Stimulated activated CD8-positive, alpha-beta memory T cell treated with anti-CD3 and anti-CD28 coated beads, Interleukin-12 subunit alpha, Interleukin-12 subunit beta, amount 100 ng/mL, for 24 hours (primary cell): ENCODE results near the gene ME1.
"Not testable (repeated sequence)": the region's sequence is repeated elsewhere in the genome, so short reads cannot be mapped to it uniquely, and the experiment has no call there.

Source experiments
- DNase-seq: peaks from one replicate; pipeline ENCODE4 v3.0.0-alpha.2; 2020; ENCODE audit errors: extremely low read depth

Gene ME1

DNA sequence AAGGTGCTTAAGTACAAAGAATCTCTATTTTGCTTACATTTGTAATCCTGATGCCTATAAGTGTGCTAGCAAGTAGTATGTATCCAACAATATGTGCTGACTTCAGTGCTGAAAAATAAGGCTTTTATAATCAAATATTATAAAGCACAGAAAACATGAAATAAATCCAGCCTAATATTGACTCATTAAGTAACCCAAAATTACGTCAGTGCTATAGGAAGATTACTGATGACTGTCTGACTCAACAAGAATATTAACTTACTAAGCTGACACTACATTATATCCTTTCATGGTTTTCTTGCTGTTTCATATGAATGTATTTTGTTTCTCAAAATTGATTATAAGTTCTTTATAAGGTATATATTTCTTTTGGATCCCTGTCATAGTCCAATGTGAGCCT lies 76.1 kb downstream of the ME1 start:
- DNase-seq, result no peak

DNA sequence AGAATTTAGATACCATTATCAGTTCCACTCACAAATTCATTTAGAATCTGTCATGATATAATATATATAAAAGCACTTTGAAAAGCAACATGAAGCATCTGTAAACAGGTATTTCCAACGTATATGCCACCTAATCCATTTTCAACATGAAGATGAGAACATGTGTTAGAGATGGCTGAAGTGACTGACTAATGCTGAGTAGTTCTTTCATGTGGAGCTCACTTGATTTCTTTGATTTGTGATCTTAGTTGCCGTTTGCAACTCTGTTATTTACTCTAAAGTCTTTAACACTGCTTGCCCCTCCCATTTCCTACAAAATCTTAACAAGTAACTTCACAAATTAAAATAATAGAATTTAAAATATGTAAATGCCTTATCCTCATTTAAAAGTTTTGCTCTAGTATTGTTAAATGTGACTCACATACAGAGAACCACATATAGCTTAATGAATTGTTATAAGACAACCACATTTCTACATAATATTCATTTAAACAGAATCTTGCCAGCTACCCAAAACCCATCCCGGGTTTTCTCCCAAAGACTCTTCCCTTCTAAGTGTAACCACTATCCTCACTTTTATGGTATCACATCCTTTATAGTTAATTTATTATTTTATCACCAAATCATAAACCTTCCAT lies 78.3 kb downstream of the ME1 start:
- no peak for DNase-seq

DNA sequence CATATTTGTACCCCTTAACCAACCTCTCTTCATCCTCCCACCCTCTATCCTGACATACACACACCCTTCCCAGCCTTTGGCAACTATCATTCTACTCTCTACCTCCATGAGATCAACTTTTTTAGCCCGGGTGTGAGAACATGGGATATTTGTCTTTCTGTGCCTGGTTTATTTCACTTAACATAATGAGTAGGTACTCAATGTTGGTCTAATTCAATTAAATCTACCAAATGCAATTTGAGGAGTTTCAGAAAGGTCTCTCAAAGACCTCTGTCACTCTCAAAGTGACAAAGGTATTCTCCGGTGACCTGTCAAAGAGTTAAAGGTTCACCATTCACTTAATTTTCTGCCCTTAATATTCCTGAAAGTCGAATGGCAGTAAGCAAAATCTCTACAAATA lies 87.7 kb downstream of the ME1 start:
- no peak for DNase-seq

DNA sequence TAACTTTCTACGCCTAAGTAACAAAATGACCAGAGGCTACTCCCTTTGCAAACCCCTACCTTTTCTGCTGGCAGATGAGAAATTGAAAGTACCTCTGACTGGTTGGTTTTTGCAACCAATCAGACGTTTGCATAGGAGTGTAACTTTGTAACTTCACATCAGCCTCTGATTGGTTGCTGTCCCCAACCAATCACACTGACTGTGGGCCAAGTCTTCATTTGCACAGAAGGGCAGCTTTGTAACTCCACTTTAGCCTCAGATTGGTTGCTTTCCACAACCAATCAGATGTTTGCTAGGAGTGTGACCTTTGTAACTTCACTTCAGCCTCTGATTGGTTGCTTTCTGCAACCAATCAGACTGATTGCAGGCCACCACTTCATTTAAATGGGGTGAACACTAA lies 89.1 kb downstream of the ME1 start:
- no peak for DNase-seq

DNA sequence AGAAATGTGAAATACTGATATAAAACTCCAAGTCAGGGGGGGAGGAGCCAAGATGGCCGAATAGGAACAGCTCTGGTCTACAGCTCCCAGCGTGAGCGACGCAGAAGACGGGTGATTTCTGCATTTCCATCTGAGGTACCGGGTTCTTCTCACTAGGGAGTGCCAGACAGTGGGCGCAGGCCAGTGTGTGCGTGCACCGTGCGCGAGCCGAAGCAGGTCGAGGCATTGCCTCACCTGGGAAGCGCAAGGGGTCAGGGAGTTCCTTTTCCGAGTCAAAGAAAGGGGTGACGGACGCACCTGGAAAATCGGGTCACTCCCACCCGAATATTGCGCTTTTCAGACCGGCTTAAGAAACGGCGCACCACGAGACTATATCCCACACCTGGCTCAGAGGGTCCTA lies 96.9 kb downstream of the ME1 start:
- not testable (repeated sequence) for DNase-seq

DNA sequence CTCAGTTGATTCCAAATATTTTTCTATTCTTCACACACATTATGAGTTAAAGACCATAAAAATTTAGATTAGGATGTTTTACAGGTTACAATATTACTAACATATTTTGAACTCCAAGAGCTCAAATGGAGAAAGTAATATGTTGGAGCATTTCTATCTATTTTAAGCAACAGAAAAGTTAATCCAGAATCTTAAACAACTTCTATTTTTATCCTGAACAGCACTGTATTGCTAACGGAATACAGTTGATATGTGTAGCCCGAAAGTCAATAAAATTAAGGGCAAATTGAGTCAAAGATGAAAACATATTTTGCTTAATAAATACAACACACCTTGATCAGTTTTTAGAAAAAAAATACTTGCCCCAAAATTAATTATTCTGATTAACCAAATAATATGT lies 97.4 kb downstream of the ME1 start:
- DNase-seq, result no peak

DNA sequence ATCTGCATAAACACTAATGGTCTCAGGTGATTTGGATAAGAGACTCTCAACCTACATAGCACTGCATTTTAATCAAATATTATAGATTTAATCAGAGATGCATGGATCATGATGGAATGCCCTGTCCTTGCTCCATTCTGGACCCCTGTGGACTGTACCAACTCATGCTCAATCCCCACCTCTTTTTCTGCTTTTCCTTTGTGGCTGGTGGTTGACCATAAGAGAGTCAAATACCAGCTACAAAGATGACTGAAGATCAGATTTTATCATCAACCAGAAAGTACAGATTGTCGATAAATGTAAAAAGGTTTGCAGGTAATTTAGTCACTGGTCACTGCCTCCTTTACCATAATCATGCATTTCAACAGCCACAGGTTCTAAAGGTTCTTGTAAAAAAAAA lies 116.2 kb downstream of the ME1 start:
- no peak for DNase-seq

DNA sequence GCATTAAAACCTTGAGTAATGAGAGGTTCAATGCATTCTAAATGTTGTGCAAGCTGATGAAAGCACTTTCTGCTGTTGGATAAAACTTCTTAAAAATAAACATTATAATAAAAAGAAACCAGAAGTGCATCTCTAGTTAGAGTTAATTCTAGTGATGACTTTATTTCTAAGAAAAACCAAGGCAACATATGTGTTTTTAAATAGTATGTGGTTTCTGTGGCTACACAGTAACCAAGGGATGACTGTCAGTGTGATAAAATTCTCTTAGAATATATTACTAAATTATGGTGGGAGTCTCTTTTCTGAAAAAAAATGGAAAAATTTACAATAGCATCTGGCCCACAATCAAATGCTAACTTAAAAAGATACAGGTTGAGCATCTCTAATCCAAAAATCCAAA lies 117.0 kb downstream of the ME1 start:
- no peak for DNase-seq

DNA sequence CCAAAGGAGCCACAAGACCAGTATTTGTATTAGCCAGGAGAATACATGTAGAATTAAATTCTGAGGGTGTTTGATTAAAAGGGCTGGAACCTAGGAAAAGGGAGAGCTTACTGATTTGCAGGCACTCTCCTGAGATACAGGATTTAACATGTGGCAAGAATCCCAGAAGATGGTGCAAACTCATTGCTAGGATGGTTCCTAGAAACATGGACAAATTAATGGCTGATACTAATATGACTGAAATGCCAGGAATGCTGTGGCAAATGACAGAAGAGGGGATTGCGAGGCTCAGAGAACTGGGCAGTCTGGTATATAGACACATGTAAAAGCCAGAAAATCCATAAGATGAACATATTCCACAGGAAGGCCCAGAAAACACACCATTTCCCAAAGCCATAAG lies 119.6 kb downstream of the ME1 start:
- DNase-seq, result no peak

DNA sequence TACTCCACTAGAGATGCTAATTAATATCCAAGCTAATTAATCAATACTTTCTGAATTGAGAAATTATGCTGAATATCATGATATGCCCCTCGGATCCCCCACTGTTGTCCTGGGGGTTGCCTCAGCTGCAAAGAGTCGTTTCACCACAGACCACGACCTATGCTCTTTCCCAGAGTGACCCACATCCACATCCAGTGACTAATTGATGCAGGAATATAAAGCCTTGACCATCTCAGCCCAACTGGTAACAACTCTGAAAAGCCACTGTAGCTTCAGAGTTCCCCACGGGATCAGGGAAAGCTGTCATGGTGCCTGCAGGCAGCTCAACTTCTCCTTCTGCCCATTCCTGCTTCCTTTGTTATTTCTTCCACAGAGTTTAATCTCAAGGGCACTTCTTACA lies 120.8 kb downstream of the ME1 start:
- DNase-seq, result no peak

DNA sequence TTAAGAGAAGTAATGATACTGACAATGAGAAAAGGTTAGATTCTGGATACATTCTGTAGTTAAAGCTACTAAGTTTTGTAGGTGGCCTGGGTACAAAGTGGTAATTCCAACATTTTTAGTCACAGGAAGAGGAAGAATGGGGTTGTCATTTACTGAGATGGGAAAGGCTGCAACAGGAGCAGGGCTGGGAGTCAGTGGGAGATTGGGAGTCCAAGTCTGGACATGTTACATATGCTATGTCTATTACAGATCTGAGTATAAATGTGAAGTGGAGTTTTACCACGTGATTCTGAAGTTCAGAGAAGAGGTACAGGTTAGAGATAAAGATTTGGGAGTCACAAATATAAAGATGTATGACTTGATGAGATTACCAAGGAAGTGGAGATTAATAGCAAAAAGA lies 121.5 kb downstream of the ME1 start:
- DNase-seq, result no peak

DNA sequence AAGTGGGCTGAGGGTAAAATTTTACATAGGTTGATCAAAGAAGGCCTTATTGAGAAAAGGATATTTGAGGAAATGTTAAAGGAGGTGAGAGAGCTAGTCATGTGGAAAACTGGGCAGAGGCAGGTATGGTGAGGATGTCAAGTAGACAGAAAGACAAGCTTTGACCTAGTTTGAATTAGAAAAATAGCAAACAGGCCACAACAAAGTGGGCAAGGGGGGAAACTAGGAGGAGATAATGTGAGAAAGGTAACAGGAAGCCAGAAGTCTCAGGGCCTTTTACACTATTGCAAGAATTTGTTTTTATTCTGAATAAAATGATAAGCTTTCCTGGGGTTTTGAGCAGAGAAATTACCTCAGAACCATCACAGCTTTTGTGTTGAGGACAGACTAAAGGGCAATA lies 122.0 kb downstream of the ME1 start:
- DNase-seq, result no peak

DNA sequence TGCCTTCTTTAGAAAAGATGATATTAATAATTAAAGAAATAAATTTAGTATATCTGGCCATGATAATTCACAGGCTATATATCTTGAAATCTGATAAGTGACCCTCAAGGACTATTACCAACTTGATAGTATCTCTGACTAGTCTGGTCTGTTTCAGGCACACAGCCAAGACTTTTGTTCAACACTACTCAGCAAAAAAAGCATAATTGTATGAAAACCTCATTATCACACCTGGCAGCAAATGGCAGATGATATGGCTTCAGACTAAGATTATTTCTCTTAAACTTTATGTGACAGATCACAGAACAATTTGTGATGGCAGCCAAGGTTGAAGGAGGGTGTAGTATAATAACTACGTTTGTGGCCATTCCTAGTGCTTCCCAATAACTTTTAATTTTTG lies 123.0 kb downstream of the ME1 start:
- DNase-seq, result no peak

DNA sequence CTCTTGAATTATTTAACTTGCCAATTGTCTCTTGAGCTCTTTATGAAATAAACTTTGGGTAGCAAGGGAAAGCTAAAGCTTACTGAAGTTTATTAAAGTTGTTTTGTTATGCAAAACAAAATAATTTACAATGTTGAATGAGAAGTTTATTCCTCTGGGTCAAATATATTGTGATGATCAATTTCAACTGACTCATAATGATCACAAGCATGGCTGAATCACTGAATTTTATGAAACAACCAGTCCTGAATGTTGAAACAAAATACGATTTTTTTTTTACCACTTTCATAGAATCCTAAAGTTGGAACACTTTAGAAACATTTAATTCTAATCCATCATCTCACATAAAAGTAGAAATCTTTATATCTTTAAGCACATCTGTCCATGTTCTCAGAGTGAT lies 127.4 kb downstream of the ME1 start:
- no peak for DNase-seq

DNA sequence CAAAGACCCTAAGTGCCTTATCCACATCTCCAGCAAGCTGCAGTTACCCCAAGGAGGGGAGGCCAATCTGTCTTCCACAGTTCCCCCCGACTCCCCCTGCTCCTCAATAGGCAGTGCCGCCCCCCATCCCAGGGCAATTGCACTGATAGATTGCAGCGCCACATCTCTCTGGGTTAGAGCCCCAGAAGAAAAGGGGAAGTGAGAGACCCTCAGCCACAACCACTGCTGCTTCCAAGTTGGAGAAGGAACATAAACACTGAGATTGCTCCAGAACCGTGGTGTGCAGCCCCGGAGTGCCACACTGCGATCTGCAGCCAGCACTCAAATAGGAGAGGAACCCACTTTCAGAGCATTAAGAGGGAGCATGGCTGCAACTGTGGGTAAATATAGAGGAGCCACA lies 136.2 kb downstream of the ME1 start:
- no peak for DNase-seq

DNA sequence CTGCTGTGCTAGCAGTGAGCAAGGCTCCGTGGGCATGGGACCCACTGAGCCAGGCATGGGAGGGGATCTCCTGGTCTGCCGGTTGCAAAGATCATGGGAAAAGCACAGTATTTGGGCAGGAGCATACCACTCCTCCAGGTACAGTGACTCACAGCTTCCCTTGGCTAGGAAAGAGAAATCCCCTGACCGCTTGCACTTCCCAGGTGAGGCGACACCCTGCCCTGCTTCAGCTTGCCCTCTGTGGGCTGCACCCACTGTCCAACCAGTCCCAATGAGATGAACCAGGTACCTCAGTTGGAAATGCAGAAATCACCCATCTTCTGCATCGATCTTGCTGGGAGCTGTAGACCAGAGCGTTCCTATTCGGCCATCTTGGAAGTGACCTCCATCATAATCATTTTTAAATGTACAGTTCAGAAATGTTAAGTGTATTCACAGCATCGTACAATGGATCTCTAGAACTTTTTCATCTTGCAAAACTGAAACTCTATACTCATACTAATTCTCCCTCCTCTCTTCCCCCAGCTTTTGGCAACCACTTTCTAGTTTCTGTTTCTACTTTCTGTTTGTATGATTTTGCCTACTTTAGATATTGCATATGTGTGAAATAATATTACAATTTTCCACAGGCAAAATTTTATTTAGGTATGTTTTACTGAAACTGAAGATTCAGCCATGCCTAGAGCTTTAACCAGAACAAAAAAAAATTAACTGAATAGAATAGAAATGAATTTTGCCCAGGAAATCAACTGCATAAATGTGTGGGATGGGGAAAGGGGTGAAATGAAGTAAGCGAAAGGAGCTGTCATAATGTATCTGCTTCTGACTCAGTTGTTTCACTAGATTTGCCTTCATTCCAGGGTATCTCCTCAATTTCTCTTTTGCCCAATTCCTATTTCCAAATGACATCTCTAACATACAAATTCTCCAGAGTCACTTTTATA lies 137.7 kb downstream of the ME1 start:
- no peak for DNase-seq

DNA sequence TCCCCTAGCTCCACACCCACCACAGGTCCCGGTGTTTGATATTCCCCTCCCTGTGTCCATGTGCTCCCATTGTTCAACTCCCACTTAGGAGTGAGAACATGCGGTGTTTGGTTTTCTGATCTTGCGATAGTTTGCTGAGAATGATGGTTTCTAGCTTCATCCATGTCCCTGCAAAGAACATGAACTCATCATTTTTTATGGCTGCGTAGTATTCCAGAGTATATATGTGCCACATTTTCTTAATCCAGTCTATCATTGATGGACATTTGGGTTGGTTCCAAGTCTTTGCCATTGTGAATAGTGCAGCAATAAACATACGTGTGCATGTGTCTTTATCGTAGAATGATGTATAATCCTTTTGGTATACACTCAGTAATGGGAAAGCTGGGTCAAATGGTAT lies 143.6 kb downstream of the ME1 start:
- not testable (repeated sequence) for DNase-seq

DNA sequence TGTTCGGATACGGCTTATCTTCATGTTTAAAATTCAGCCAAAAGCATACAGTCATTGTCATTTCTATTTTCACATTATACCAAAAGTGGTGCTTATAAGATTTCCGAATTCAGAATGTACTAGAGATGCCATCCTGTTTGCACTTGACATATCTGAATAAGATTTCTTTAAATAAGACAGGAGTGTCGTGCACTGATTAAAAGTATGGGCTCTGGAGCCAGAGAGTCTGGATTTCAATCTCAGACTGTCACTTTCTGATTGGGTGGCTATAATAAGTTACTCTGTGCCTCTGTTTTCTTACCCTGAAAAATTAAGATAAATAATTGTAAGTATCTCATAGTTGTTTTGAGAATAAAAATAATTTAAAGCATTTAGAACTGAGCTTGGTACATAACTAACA lies 144.9 kb downstream of the ME1 start:
- no peak for DNase-seq

DNA sequence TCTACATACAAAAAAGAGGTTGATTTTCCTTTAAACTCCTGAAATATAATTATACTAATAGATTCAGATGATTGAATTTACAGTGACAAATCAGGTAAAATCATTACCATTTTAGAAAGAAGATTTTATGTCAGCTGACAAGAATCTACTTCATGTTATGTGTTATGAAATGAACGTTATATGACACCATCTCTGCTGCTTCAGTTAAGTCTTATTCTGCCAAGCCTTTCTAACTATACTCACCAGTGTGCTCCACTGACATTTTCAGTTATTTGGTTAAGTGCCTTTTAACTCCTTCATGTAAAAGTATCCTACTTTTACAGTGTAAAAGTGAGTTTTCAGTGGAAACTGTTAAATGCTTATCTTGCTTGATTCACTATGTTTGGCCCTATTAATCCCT lies 157.3 kb downstream of the ME1 start:
- DNase-seq, result no peak

DNA sequence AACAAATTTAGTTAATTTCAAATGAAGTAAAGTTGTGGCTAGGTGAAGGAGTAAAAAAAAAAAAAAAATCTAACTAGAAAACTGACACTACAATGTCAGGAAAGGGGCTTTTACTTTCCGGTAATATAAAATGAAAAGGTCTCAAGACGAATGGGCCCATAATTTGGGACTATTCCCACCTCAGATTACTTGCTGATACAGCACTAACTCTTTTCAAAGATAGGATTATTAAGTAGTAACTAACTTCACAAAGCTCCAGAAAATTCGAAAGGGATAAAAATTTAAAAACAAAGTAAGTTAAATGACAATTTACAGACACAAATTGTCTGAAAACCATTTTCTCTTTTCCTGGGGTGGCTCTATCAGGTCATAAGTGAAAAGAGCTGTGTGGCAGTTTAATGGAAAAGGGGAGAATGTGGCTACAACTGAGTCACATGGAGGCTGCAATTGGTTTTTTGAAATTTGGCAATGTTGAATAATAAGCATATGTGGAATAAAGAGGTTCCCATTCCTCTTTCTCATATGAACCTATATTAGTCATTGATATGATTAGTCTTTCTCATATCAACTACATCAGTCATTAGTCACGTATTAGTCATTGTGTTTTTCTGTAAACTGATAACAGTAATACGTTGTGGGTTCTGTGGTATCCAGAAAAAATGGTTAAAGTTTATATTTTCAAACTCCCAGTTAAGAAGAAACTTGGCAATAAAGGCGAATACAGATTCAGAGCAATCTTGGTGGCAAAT lies 159.7 kb downstream of the ME1 start:
- no peak for DNase-seq

DNA sequence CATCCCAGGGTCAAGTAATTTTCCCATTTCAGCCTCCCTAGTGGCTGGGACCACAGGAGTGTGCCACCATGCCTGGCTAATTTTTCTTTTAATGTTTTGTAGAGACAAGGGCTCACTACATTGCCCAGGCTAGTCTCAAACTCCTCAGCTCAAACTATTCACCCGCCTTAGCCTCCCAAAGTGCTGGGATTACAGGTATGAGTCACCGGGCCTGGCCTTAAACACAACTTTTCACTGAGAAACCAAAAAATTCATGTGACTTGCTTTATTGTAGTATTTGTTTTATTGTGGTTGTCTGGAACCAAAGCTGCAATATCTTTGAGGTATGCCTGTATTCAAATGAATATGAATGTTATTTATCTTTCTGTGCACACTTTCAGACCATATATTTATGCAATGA lies 165.5 kb downstream of the ME1 start:
- DNase-seq, result no peak

DNA sequence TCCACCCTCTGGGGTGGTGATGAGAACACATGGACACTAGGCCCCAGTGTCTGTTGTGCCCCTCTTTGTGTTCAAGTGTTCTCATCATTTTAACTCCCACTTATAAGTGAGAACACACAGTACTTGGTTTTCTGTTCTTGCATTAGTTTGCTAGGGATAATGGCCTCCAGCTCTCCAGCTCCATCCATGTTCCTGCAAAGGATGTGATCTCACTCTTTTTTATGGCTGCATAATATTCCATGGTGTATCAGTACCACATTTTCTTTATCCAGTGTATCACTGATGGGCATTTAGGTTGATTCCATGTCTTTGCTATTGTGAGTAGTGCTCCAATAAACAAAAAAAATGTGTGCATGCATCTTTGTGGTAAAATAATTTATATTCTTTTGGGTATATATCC lies 170.3 kb downstream of the ME1 start:
- DNase-seq, result no peak

DNA sequence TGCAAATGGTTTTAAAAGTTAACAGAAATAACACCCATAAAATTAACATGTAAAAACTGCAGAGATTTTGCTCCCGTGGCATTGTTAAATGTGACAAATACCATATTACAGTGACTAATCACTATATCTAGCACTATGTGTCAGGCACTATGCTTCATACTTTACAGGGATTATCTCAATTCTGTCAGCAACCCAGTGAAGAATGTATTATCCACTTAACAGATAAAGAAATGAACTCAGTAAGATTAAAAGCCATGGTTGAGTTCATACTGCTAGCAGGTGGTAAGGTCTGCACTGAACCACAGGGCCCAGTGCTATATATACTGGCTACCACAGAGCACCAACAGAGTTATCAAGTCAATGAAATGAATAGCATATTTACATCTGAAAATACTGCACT lies 172.3 kb downstream of the ME1 start:
- no peak for DNase-seq
